ENCODE measurements around the gene DNLZ.

The DNLZ gene

DNA sequence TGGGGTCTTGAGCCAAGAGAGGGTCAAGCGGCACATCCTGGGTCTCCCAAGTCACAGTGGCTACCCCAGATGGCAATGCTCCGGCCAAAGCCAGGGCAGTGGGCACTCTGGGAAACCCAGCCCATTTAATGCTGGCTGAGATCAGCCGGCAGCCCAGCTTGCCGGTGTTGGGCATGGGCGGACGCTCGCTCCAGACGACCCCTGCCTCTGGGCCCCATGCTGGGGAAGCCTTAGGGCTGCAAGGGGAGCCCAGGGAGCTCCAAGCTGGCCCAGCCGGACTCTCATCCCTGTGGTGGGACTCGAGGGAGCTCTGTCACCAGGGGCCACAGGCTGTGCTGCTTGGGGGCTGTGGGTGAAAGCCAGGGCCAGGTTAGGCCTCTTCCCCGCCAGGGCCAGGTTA lies 15.9 kb upstream of the DNLZ start:
- Histone ChIP-seq H2AFZ (ENCODE audit: low read depth, low read length) (no peak overlapping the region), H4K91ac (ENCODE audit: low read length) (no peak overlapping the region), H3K4me3 (ENCODE audit: insufficient read depth in 1 of 2, low read depth in 1 of 2, low read length in 2 of 2) (no peak overlapping the region), H3K4ac (ENCODE audit: low read depth in 1 of 2, low read length in 2 of 2) (no peak overlapping the region), H3K27me3 (ENCODE audit: control insufficient read depth in 1 of 2, insufficient read depth in 1 of 2, low read length in 2 of 2) (no peaks in the 10 kb centered on the region), H3K4me1 (ENCODE audit: control insufficient read depth, insufficient read depth, low read depth, low read length) (peaks cover 5% of the 10 kb centered on the region), H3K4me2 (ENCODE audit: low read length, poor library complexity, severe bottlenecking) (no peak overlapping the region), H3K9me3 (ENCODE audit: control insufficient read depth, low read length) (no peaks in the 10 kb centered on the region), H4K8ac (ENCODE audit: low read length) (no peak overlapping the region), H2BK5ac (ENCODE audit: low read depth, low read length, poor library complexity, severe bottlenecking) (no peak overlapping the region), H3K14ac (ENCODE audit: low read length in 2 of 2) (no peak overlapping the region), H2BK120ac (ENCODE audit: low read depth, low read length) (no peak overlapping the region), H3K27ac (ENCODE audit: low read length, poor library complexity, severe bottlenecking) (no peak overlapping the region), H3K9ac (ENCODE audit: low read length) (no peak overlapping the region), H3K36me3 (ENCODE audit: control insufficient read depth in 1 of 2, insufficient read depth in 2 of 2, low read depth in 1 of 2, low read length in 2 of 2) (peaks cover 87 to 99% of the 10 kb centered on the region in 2 experiments), H2BK15ac (ENCODE audit: low read depth, poor library complexity, severe bottlenecking) (no peak overlapping the region), H3K18ac (ENCODE audit: low read depth in 1 of 2, low read length in 2 of 2) (no peak overlapping the region), H3K23ac (ENCODE audit: low read length in 2 of 2) (no peak overlapping the region), H2AK5ac (ENCODE audit: low read length, severe bottlenecking) (no peak overlapping the region), H3K79me1 (replicated peaks; ENCODE audit: low read length, poor library complexity, severe bottlenecking) (peaks cover 18% of the 10 kb centered on the region), H2BK12ac (ENCODE audit: low read length in 2 of 2) (no peak overlapping the region)
- no peak for DNase-seq
- WGBS = 98% methylated on average over 11 of the region's 11 CpGs

DNA sequence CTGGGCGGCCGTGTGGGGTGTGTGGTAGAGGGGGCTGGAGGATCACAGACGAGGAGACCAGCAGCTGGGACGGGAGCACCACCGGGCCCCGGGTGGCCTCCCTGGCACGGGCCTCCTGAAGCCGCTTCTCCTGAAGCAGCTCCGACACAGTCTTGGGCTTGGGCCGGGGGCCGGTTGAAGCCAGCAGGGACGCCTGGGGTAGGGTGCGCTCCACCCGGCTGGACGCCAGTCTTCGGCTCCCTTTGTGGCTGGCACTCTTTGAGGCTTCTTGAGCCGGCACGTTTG lies 15.4 kb upstream of the DNLZ start:
- 97% methylated on average over 18 of the region's 18 CpGs for WGBS
- no peak overlapping the region for H3K4me3 ChIP-seq (ENCODE audit: insufficient read depth in 1 of 2, low read depth in 1 of 2, low read length in 2 of 2)
- peaks cover 13% of the 10 kb centered on the region for H3K79me1 ChIP-seq (replicated peaks; ENCODE audit: low read length, poor library complexity, severe bottlenecking)
- no peak overlapping the region for H2BK15ac ChIP-seq (ENCODE audit: low read depth, poor library complexity, severe bottlenecking)
- H3K9me3 ChIP-seq (ENCODE audit: control insufficient read depth, low read length) = no peaks in the 10 kb centered on the region
- no peak overlapping the region for H3K9ac ChIP-seq (ENCODE audit: low read length)
- H2AFZ ChIP-seq (ENCODE audit: low read depth, low read length) = no peak overlapping the region
- H3K4me2 ChIP-seq (ENCODE audit: low read length, poor library complexity, severe bottlenecking) = no peak overlapping the region
- H3K4me1 ChIP-seq (ENCODE audit: control insufficient read depth, insufficient read depth, low read depth, low read length) = peaks cover 6% of the 10 kb centered on the region
- no peak overlapping the region for H3K27ac ChIP-seq (ENCODE audit: low read length, poor library complexity, severe bottlenecking)
- H3K36me3 ChIP-seq (ENCODE audit: control insufficient read depth in 1 of 2, insufficient read depth in 2 of 2, low read depth in 1 of 2, low read length in 2 of 2) = peaks cover 82 to 98% of the 10 kb centered on the region in 2 experiments
- H4K91ac ChIP-seq (ENCODE audit: low read length) = no peak overlapping the region
- no peak overlapping the region for H3K23ac ChIP-seq (ENCODE audit: low read length in 2 of 2)
- H2BK120ac ChIP-seq (ENCODE audit: low read depth, low read length) = no peak overlapping the region
- no peak overlapping the region for H3K14ac ChIP-seq (ENCODE audit: low read length in 2 of 2)
- H2BK5ac ChIP-seq (ENCODE audit: low read depth, low read length, poor library complexity, severe bottlenecking) = no peak overlapping the region
- no peak overlapping the region for H3K18ac ChIP-seq (ENCODE audit: low read depth in 1 of 2, low read length in 2 of 2)
- no peak for DNase-seq
- H3K4ac ChIP-seq (ENCODE audit: low read depth in 1 of 2, low read length in 2 of 2) = no peak overlapping the region
- no peaks in the 10 kb centered on the region for H3K27me3 ChIP-seq (ENCODE audit: control insufficient read depth in 1 of 2, insufficient read depth in 1 of 2, low read length in 2 of 2)
- no peak overlapping the region for H2BK12ac ChIP-seq (ENCODE audit: low read length in 2 of 2)
- H4K8ac ChIP-seq (ENCODE audit: low read length) = no peak overlapping the region
- H2AK5ac ChIP-seq (ENCODE audit: low read length, severe bottlenecking) = no peak overlapping the region

DNA sequence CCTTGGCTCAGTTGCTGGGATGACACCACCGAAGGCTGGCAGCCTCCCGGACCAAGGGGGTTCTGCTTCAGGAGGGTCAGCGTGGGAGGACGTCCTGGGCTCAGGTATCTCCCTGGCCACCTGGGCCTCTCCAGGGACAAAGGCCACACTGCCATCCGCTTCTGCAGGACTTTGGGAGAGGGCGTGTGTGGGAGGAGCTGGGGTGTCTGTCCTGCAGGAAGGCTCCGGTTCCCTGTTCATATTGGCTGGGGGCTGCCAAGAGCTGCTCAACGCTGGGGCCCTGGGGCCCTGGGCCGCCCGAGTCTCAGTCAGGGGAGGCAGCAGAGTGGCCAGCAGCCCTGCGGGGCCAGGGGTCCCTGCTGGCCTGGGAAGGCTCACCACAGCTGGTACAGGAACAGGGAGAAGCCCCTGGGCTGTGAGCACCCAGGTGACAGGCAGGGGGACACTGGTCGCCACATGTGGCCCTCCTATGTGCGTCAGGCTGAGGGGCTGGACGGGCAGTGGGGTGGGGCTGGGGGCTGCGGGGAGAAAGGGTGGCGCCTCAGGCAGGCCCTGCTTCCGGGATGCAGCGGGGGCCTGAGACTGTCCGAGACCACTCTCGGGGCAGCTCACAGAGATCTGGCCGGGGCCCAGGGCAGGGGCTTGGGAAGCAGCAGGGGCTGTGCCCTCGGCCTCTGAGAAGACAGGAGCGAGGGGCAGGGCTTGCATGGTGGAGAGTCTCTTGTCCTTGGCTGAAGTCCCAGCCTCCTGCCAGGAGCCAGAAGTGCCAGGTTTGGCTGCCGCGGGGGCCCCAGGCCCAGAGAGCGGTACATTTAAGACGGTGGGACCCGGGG lies 14.8 kb upstream of the DNLZ start:
- Histone ChIP-seq H3K27me3 (ENCODE audit: control insufficient read depth in 1 of 2, insufficient read depth in 1 of 2, low read length in 2 of 2) (no peaks in the 10 kb centered on the region), H4K8ac (ENCODE audit: low read length) (no peak overlapping the region), H3K4me2 (ENCODE audit: low read length, poor library complexity, severe bottlenecking) (no peak overlapping the region), H2AK5ac (ENCODE audit: low read length, severe bottlenecking) (no peak overlapping the region), H3K9me3 (ENCODE audit: control insufficient read depth, low read length) (no peaks in the 10 kb centered on the region), H2BK120ac (ENCODE audit: low read depth, low read length) (no peak overlapping the region), H4K91ac (ENCODE audit: low read length) (no peak overlapping the region), H3K18ac (ENCODE audit: low read depth in 1 of 2, low read length in 2 of 2) (no peak overlapping the region), H2AFZ (ENCODE audit: low read depth, low read length) (no peak overlapping the region), H3K14ac (ENCODE audit: low read length in 2 of 2) (no peak overlapping the region), H3K36me3 (ENCODE audit: control insufficient read depth in 1 of 2, insufficient read depth in 2 of 2, low read depth in 1 of 2, low read length in 2 of 2) (peaks cover 78 to 97% of the 10 kb centered on the region in 2 experiments), H3K4ac (ENCODE audit: low read depth in 1 of 2, low read length in 2 of 2) (no peak overlapping the region), H3K4me3 (ENCODE audit: insufficient read depth in 1 of 2, low read depth in 1 of 2, low read length in 2 of 2) (peak overlapping the region in 1 of 2 experiments; percentile 4), H3K79me1 (replicated peaks; ENCODE audit: low read length, poor library complexity, severe bottlenecking) (peaks cover 9% of the 10 kb centered on the region), H3K4me1 (ENCODE audit: control insufficient read depth, insufficient read depth, low read depth, low read length) (peaks cover 10% of the 10 kb centered on the region), H2BK15ac (ENCODE audit: low read depth, poor library complexity, severe bottlenecking) (no peak overlapping the region), H3K9ac (ENCODE audit: low read length) (no peak overlapping the region), H2BK5ac (ENCODE audit: low read depth, low read length, poor library complexity, severe bottlenecking) (no peak overlapping the region), H2BK12ac (ENCODE audit: low read length in 2 of 2) (no peak overlapping the region), H3K27ac (ENCODE audit: low read length, poor library complexity, severe bottlenecking) (no peak overlapping the region), H3K23ac (ENCODE audit: low read length in 2 of 2) (no peak overlapping the region)
- 95% methylated on average over 28 of the region's 28 CpGs for WGBS
- no peak for DNase-seq

DNA sequence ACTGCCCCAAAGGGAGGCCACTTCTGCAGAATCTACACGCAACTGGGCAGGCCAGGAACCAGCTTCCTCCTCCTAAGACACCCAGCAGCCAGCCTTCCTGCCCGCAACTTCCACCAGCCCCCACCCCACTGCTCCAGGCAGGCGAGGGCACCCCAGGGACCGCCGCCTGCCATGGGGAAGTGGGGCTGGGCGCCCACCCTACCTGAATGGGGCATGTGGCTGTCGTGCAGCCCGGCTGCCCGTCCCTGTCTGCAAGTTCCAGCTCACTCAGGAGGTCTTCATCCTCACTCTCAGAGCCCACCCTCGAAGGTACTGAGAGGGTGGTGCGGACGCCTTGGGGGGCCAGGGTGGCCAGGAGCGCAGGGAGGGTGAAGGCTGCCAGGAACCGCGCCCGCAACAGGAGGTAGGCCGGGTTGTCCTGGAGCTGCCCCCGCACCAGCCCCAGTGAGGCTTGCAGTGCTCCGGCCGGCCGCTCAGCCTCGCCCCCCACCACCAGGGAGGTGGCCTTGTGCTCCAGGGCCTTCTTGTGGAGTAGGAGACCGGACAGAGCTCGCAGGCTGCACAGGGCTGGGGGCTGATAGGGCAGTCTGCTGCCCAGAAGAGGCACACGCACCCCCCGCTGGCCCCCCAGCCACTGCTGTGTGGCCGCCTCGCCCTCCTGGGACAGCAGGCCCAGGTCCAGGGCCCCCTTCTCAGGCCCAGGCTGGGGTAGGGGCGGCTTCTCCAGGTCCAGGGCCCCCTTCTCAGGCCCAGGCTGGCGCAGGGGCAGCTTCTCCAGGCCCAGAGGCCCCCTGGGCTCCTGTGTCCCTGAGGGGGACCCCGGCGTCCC lies 14.0 kb upstream of the DNLZ start:
- H4K91ac ChIP-seq (ENCODE audit: low read length) = no peak overlapping the region
- no peak overlapping the region for H2BK120ac ChIP-seq (ENCODE audit: low read depth, low read length)
- DNase-seq = no peak
- no peak overlapping the region for H3K4me3 ChIP-seq (ENCODE audit: insufficient read depth in 1 of 2, low read depth in 1 of 2, low read length in 2 of 2)
- no peak overlapping the region for H3K9ac ChIP-seq (ENCODE audit: low read length)
- 96% methylated on average over 32 of the region's 32 CpGs for WGBS
- H4K8ac ChIP-seq (ENCODE audit: low read length) = no peak overlapping the region
- no peak overlapping the region for H3K23ac ChIP-seq (ENCODE audit: low read length in 2 of 2)
- H3K18ac ChIP-seq (ENCODE audit: low read depth in 1 of 2, low read length in 2 of 2) = no peak overlapping the region
- no peak overlapping the region for H3K4ac ChIP-seq (ENCODE audit: low read depth in 1 of 2, low read length in 2 of 2)
- no peaks in the 10 kb centered on the region for H3K9me3 ChIP-seq (ENCODE audit: control insufficient read depth, low read length)
- H2AFZ ChIP-seq (ENCODE audit: low read depth, low read length) = no peak overlapping the region
- no peak overlapping the region for H3K27ac ChIP-seq (ENCODE audit: low read length, poor library complexity, severe bottlenecking)
- no peak overlapping the region for H2BK12ac ChIP-seq (ENCODE audit: low read length in 2 of 2)
- no peak overlapping the region for H2BK15ac ChIP-seq (ENCODE audit: low read depth, poor library complexity, severe bottlenecking)
- H3K4me2 ChIP-seq (ENCODE audit: low read length, poor library complexity, severe bottlenecking) = no peak overlapping the region
- H2AK5ac ChIP-seq (ENCODE audit: low read length, severe bottlenecking) = no peak overlapping the region
- peaks cover 19% of the 10 kb centered on the region for H3K4me1 ChIP-seq (ENCODE audit: control insufficient read depth, insufficient read depth, low read depth, low read length)
- no peaks in the 10 kb centered on the region for H3K27me3 ChIP-seq (ENCODE audit: control insufficient read depth in 1 of 2, insufficient read depth in 1 of 2, low read length in 2 of 2)
- no peak overlapping the region for H3K14ac ChIP-seq (ENCODE audit: low read length in 2 of 2)
- peaks cover 3% of the 10 kb centered on the region for H3K79me1 ChIP-seq (replicated peaks; ENCODE audit: low read length, poor library complexity, severe bottlenecking)
- H3K36me3 ChIP-seq (ENCODE audit: control insufficient read depth in 1 of 2, insufficient read depth in 2 of 2, low read depth in 1 of 2, low read length in 2 of 2) = peaks cover 69 to 89% of the 10 kb centered on the region in 2 experiments
- no peak overlapping the region for H2BK5ac ChIP-seq (ENCODE audit: low read depth, low read length, poor library complexity, severe bottlenecking)

Data from mesenchymal stem cell (in vitro differentiated cells and primary cell).